GM23248 (cell line): ENCODE results near the gene DOK6. TPM values are rescaled to one million over a fixed set of nuclear protein-coding genes. Genes with fewer than 3 reads are reported as not detected.

Experiments
- DNase-seq: peaks from one replicate; pipeline ENCODE4 v3.0.0-alpha.2; 2015
- H2AFZ ChIP-seq: fragments of 200-600 bp; sonication (generic); 2 replicates; pipeline ENCODE4 v1.6.1; 2016; ENCODE audit warnings: antibody characterized with exemption
- H3F3A ChIP-seq: fragments of 200-600 bp; sonication (generic); 2 replicates; pipeline ENCODE4 v1.6.1; 2016; ENCODE audit warnings: mild to moderate bottlenecking, antibody characterized with exemption, mixed run types; ENCODE audit not compliant: insufficient read depth
- H3K27ac ChIP-seq: fragments of 200-600 bp; sonication (generic); 2 replicates; pipeline ENCODE4 v1.5.1; 2016; ENCODE audit warnings: mild to moderate bottlenecking
- H3K27me3 ChIP-seq: fragments of 200-600 bp; sonication (generic); replicated peaks from 2 replicates; pipeline ENCODE4 v1.6.1; 2016; ENCODE audit warnings: mild to moderate bottlenecking; ENCODE audit not compliant: insufficient read depth
- H3K36me3 ChIP-seq: fragments of 200-600 bp; sonication (generic); 2 replicates; pipeline ENCODE4 v1.6.1; 2016; ENCODE audit warnings: low read depth, mild to moderate bottlenecking
- H3K4me1 ChIP-seq: fragments of 200-600 bp; sonication (generic); 2 replicates; pipeline ENCODE4 v1.6.1; 2016; ENCODE audit warnings: mild to moderate bottlenecking; ENCODE audit not compliant: insufficient read depth
- H3K4me2 ChIP-seq: fragments of 200-600 bp; sonication (generic); one replicate; pipeline ENCODE4 v1.6.1; 2016; ENCODE audit warnings: mild to moderate bottlenecking; ENCODE audit not compliant: unreplicated experiment
- H3K4me3 ChIP-seq: fragments of 200-600 bp; sonication (generic); 2 replicates; pipeline ENCODE4 v1.5.1; 2016; ENCODE audit warnings: mild to moderate bottlenecking
- H3K79me2 ChIP-seq: fragments of 200-600 bp; sonication (generic); 2 replicates; pipeline ENCODE4 v1.6.1; 2016; ENCODE audit warnings: mild to moderate bottlenecking; ENCODE audit not compliant: insufficient read depth
- H3K9ac ChIP-seq: fragments of 200-600 bp; sonication (generic); 2 replicates; pipeline ENCODE4 v1.6.1; 2016; ENCODE audit warnings: mild to moderate bottlenecking
- H3K9me2 ChIP-seq: fragments of 200-600 bp; sonication (generic); 2 replicates; pipeline ENCODE4 v1.6.1; 2016; ENCODE audit warnings: mixed run types, mild to moderate bottlenecking, moderate library complexity; ENCODE audit not compliant: insufficient read depth
- H3K9me3 ChIP-seq: fragments of 200-600 bp; sonication (generic); one replicate; pipeline ENCODE4 v1.6.1; 2017; ENCODE audit warnings: low read depth
- H4K20me1 ChIP-seq: fragments of 200-600 bp; sonication (generic); 2 replicates; pipeline ENCODE4 v1.6.0; 2016; ENCODE audit not compliant: insufficient read depth
- EZH2 ChIP-seq: fragments of 200-600 bp; sonication (generic); IDR thresholded peaks from 2 replicates; pipeline ENCODE4 v1.6.1; 2018; ENCODE audit warnings: antibody characterized with exemption, mild to moderate bottlenecking; ENCODE audit not compliant: insufficient read depth, poor library complexity, severe bottlenecking
- EZH2phosphoT487 ChIP-seq: fragments of 200-600 bp; sonication (generic); IDR thresholded peaks from 2 replicates; pipeline ENCODE4 v1.6.1; 2018; ENCODE audit warnings: antibody characterized with exemption, moderate library complexity, mild to moderate bottlenecking, low read depth; ENCODE audit not compliant: insufficient read depth
- WGBS, 2 experiments: methylation state at CpG; one replicate each; pipeline ENCODE4 v1.1.6; 2015 to 2017; ENCODE audit warnings: low lambda C conversion rate in 2 of 2, low coverage in 1 of 2; ENCODE audit errors: missing lambda C conversion rate in 2 of 2; 5-methylcytosine and 5-hydroxymethylcytosine counted together
- in situ Hi-C: fragments of 300-500 bp; cut with MboI; formaldehyde crosslinking; loops from 2 replicates; pipeline ENCODE4 v1.15.0; 2020
- polyA plus RNA-seq: library from polyadenylated mRNA; unstranded; fragments of >200 nt; fragmentation: Nextera tagmentation; extraction: Ambion mirVana; gene quantifications from 2 replicates; pipeline ENCODE4 v1.2.1, GENCODE V29; 2016
- total RNA-seq: library from RNA; depleted of rRNA; stranded (reverse); fragments of >200 nt; shearing (Covaris generic); gene quantifications from 2 replicates; pipeline ENCODE4 v1.2.3, GENCODE V29; 2014

Gene DOK6
- total and polyA plus RNA-seq, 2 experiments from 2014 or later, result 1.1 to 5.2 TPM

- in situ Hi-C loops, result no loop called here
Measured at GRCh38 chr18:69736730-69737129, 336.0 kb downstream of the DOK6 start.

GRCh38 chr18:69737851-69738250, 337.2 kb downstream of the DOK6 start:
- Histone ChIP-seq H4K20me1 (no peaks in the 10 kb centered on the region), H3K9me2 (peaks cover 4% of the 10 kb centered on the region; the same call in 1 of the 2 replicates), H3K9me3 (no peaks in the 10 kb centered on the region), H3K4me3 (no peak overlapping the region), H3K4me1 (no peaks in the 10 kb centered on the region), H3K4me2 (no peak overlapping the region), H3K27me3 (no peaks in the 10 kb centered on the region), H2AFZ (no peak overlapping the region), H3K36me3 (no peaks in the 10 kb centered on the region), H3K9ac (no peak overlapping the region), H3K79me2 (no peaks in the 10 kb centered on the region), H3K27ac (no peak overlapping the region), H3F3A (no peaks in the 10 kb centered on the region)
- WGBS, 2 experiments, result 95 to 98% methylated on average over 3 of the region's 3 CpGs
- TF ChIP-seq EZH2phosphoT487 (no peak), EZH2 (no peak)
- in situ Hi-C loops, result no loop called here
- no peak for DNase-seq

More at GRCh38 chr18:69736730-69737129, 336.0 kb downstream of the DOK6 start:
- no peaks in the 10 kb centered on the region for H3F3A ChIP-seq
- no peaks in the 10 kb centered on the region for H4K20me1 ChIP-seq
- H3K9me2 ChIP-seq, result peaks cover 4% of the 10 kb centered on the region; the same call in 1 of the 2 replicates
- H2AFZ ChIP-seq, result no peak overlapping the region
- 73 to 81% methylated on average over 2 of the region's 2 CpGs for WGBS, 2 experiments
- H3K4me1 ChIP-seq, result no peaks in the 10 kb centered on the region
- no peak for DNase-seq
- no peaks in the 10 kb centered on the region for H3K79me2 ChIP-seq
- TF ChIP-seq EZH2, result no peak
- no peak for TF ChIP-seq EZH2phosphoT487
- no peaks in the 10 kb centered on the region for H3K27me3 ChIP-seq
- no peaks in the 10 kb centered on the region for H3K36me3 ChIP-seq
- H3K9ac ChIP-seq, result no peak overlapping the region
- H3K9me3 ChIP-seq, result no peaks in the 10 kb centered on the region
- H3K27ac ChIP-seq, result no peak overlapping the region
- no peak overlapping the region for H3K4me3 ChIP-seq
- no peak overlapping the region for H3K4me2 ChIP-seq

- H3K9me3 ChIP-seq, result no peaks in the 10 kb centered on the region
- H4K20me1 ChIP-seq, result no peaks in the 10 kb centered on the region
- H3K27me3 ChIP-seq, result no peaks in the 10 kb centered on the region
- no peak overlapping the region for H3K4me3 ChIP-seq
- H3K27ac ChIP-seq, result no peak overlapping the region
- H2AFZ ChIP-seq, result no peak overlapping the region
- H3K9ac ChIP-seq, result no peak overlapping the region
- no peak for TF ChIP-seq EZH2phosphoT487
- TF ChIP-seq EZH2, result no peak
- no peaks in the 10 kb centered on the region for H3K36me3 ChIP-seq
- H3K9me2 ChIP-seq, result no peaks in the 10 kb centered on the region; the same call in 1 of the 2 replicates
- no peak overlapping the region for H3K4me2 ChIP-seq
- no peaks in the 10 kb centered on the region for H3F3A ChIP-seq
- WGBS, 2 experiments, result 78 to 85% methylated on average over 2 of the region's 2 CpGs
- no peak for DNase-seq
- no peaks in the 10 kb centered on the region for H3K4me1 ChIP-seq
- no peaks in the 10 kb centered on the region for H3K79me2 ChIP-seq
- in situ Hi-C loops, result no loop called here
Measured at GRCh38 chr18:69747388-69747787, 346.7 kb downstream of the DOK6 start.

GRCh38 chr18:69752737-69753380, 352.2 kb downstream of the DOK6 start:
- peaks cover 4% of the 10 kb centered on the region for H3K4me1 ChIP-seq
- WGBS, 2 experiments, result 88 to 94% methylated on average over 3 of the region's 3 CpGs

More at GRCh38 chr18:69752737-69753380, 352.2 kb downstream of the DOK6 start:
- Histone ChIP-seq H3F3A (peaks cover 5% of the 10 kb centered on the region; the same call in 1 of the 2 replicates), H3K4me3 (no peak overlapping the region), H3K36me3 (no peaks in the 10 kb centered on the region), H3K27me3 (no peaks in the 10 kb centered on the region), H3K79me2 (no peaks in the 10 kb centered on the region), H3K27ac (no peak overlapping the region), H3K9me3 (no peaks in the 10 kb centered on the region), H2AFZ (no peak overlapping the region), H4K20me1 (no peaks in the 10 kb centered on the region), H3K9ac (no peak overlapping the region), H3K9me2 (no peaks in the 10 kb centered on the region; the same call in 1 of the 2 replicates), H3K4me2 (no peak overlapping the region)
- in situ Hi-C loops, result no loop called here
- no peak for TF ChIP-seq EZH2
- TF ChIP-seq EZH2phosphoT487, result no peak
- DNase-seq, result no peak
